Measurements from ENCODE around the gene TRMT2A.

TRMT2A gene

GRCh38 chr22:20099099-20099711 lies 17.8 kb downstream of the TRMT2A start:
- no peak for FAIRE-seq

GRCh38 chr22:20096574-20097420 lies 20.2 kb downstream of the TRMT2A start:
- peak; percentile 6 for FAIRE-seq

GRCh38 chr22:20095521-20095920 lies 21.5 kb downstream of the TRMT2A start:
- FAIRE-seq: no peak

GRCh38 chr22:20094197-20094807 lies 22.7 kb downstream of the TRMT2A start:
- no peak for FAIRE-seq

- FAIRE-seq: no peak
Measured at GRCh38 chr22:20093418-20094196, 23.4 kb downstream of the TRMT2A start.

GRCh38 chr22:20092477-20092854 lies 24.6 kb downstream of the TRMT2A start:
- no peak for FAIRE-seq

GRCh38 chr22:20091690-20092476 lies 25.1 kb downstream of the TRMT2A start:
- FAIRE-seq: no peak

- no peak for FAIRE-seq
Measured at GRCh38 chr22:20090730-20091240, 26.2 kb downstream of the TRMT2A start.

GRCh38 chr22:20089977-20090729 lies 26.9 kb downstream of the TRMT2A start:
- no peak for FAIRE-seq

GRCh38 chr22:20089226-20089976 lies 27.6 kb downstream of the TRMT2A start:
- FAIRE-seq: no peak

GRCh38 chr22:20088263-20088648 lies 28.8 kb downstream of the TRMT2A start:
- no peak for FAIRE-seq

GRCh38 chr22:20087319-20088262 lies 29.4 kb downstream of the TRMT2A start:
- FAIRE-seq: no peak

GRCh38 chr22:20086763-20087162 lies 30.3 kb downstream of the TRMT2A start:
- no peak for FAIRE-seq

GRCh38 chr22:20086101-20086599 lies 30.9 kb downstream of the TRMT2A start:
- no peak for FAIRE-seq

GRCh38 chr22:20085651-20086050 lies 31.4 kb downstream of the TRMT2A start:
- no peak for FAIRE-seq

GRCh38 chr22:20084547-20085413 lies 32.2 kb downstream of the TRMT2A start:
- no peak for FAIRE-seq

- no peak for FAIRE-seq
Measured at GRCh38 chr22:20083891-20084546, 33.0 kb downstream of the TRMT2A start.
